Dedifferentiated amniotic fluid mesenchymal stem cell (primary cell): ENCODE results near the gene HOXC11.

Experiments
- DNase-seq: peaks from one replicate; pipeline ENCODE4 v3.0.0-alpha.2; 2016; ENCODE audit errors: extremely low spot score

HOXC11 gene

GRCh38 chr12:53984901-53985691 is 12.2 kb downstream of the HOXC11 start, which contains the start of gene HOXC10:
Gene HOXC10, plus strand, starts transcription at chr12:53985146. Its CDS starts 114 bp downstream, at chr12:53985260.
- DNase-seq, result no peak

GRCh38 chr12:53985692-53985993 is 12.7 kb downstream of the HOXC11 start:
- DNase-seq, result no peak

- DNase-seq, result no peak
Observed at GRCh38 chr12:53985994-53986685, 13.2 kb downstream of the HOXC11 start.

- DNase-seq, result no peak
Observed at GRCh38 chr12:53986686-53987483, 14.0 kb downstream of the HOXC11 start.

- no peak for DNase-seq
Observed at GRCh38 chr12:53987787-53988230, 14.9 kb downstream of the HOXC11 start.

- no peak for DNase-seq
Observed at GRCh38 chr12:53988541-53989226, 15.8 kb downstream of the HOXC11 start.

- DNase-seq, result peak; percentile 22
Observed at GRCh38 chr12:53989227-53990113, 16.5 kb downstream of the HOXC11 start.

- DNase-seq, result no peak
Observed at GRCh38 chr12:53990311-53991076, 17.6 kb downstream of the HOXC11 start.

- no peak for DNase-seq
Observed at GRCh38 chr12:53991077-53991460, 18.1 kb downstream of the HOXC11 start.

GRCh38 chr12:53992377-53992889 is 19.5 kb downstream of the HOXC11 start:
- no peak for DNase-seq

- no peak for DNase-seq
Observed at GRCh38 chr12:53993162-53994008, 20.5 kb downstream of the HOXC11 start.

- no peak for DNase-seq
Observed at GRCh38 chr12:53994009-53994263, 21.0 kb downstream of the HOXC11 start.

GRCh38 chr12:53994264-53995001 is 21.5 kb downstream of the HOXC11 start:
- DNase-seq, result no peak

- DNase-seq, result no peak
Observed at GRCh38 chr12:53995002-53995377, 22.1 kb downstream of the HOXC11 start.

GRCh38 chr12:53995378-53996239 is 22.7 kb downstream of the HOXC11 start:
- DNase-seq, result no peak

- no peak for DNase-seq
Observed at GRCh38 chr12:53996240-53997203, 23.6 kb downstream of the HOXC11 start.
